T-cell (primary cell): ENCODE data around the gene CEBPZOS. TPM values are rescaled to one million over a fixed set of nuclear protein-coding genes. Genes with fewer than 3 reads are reported as not detected.
"Not testable (repeated sequence)": the region's sequence is repeated elsewhere in the genome, so short reads cannot be mapped to it uniquely, and the experiment has no call there.

Experiments
- ATAC-seq, 4 experiments: fragments of 200-7000 bp in 3 of 4; fragments of 150-1000 bp in 1 of 4; cut with Tn5 transposase; replicated peaks in 1 of 4; 1 replicate in 3 of 4; 2 replicates in 1 of 4; pipeline ENCODE4 v1.10.0; 2021; ENCODE audit warnings: moderate library complexity in 3 of 4, mild to moderate bottlenecking in 2 of 4, moderate number of reproducible peaks in 1 of 4
- CTCF ChIA-PET, 2 donors: fragments of 300-600 bp; sonication (Branson Sonifier 250); formaldehyde crosslinking; loops; one replicate each; lab custom pipeline; 2022; ENCODE audit warnings: antibody characterized with exemption in 2 of 2; lab: Charles Lee
- POLR2A ChIA-PET, 2 donors: fragments of 300-600 bp; sonication (Branson Sonifier 250); formaldehyde crosslinking; loops; one replicate each; lab custom pipeline; 2022; ENCODE audit warnings: antibody characterized with exemption in 2 of 2; lab: Charles Lee
- DNase-seq, 35 experiments: peaks; one replicate each; pipeline versions ENCODE4 v3.0.0 to v3.0.0-alpha.2; 2013 to 2023
- H3K27ac ChIP-seq: one replicate; pipeline ENCODE4 v1.5.1; 2013; ENCODE audit warnings: low read length
- H3K27me3 ChIP-seq, 2 experiments: replicated peaks in 1 of 2; 1 replicate in 1 of 2; 2 replicates in 1 of 2; pipeline versions ENCODE4 v1.6.1 to v1.7.0; 2013; ENCODE audit warnings: low read length in 1 of 2, mixed read lengths in 1 of 2; ENCODE audit not compliant: control insufficient read depth in 2 of 2, insufficient read depth in 2 of 2; ENCODE audit errors: extremely low read depth in 1 of 2
- H3K36me3 ChIP-seq, 2 donors: 1 replicate in 1 of 2; 2 replicates in 1 of 2; pipeline versions ENCODE4 v1.6.1 to v1.7.0; 2013; ENCODE audit warnings: low read length in 1 of 2; ENCODE audit not compliant: control insufficient read depth in 2 of 2, insufficient read depth in 1 of 2; ENCODE audit errors: extremely low read depth in 1 of 2
- H3K4me1 ChIP-seq, 2 experiments: 1 replicate in 1 of 2; 2 replicates in 1 of 2; pipeline versions ENCODE4 v1.6.1 to v1.7.0; 2013; ENCODE audit warnings: low read length in 2 of 2, mixed read lengths in 1 of 2; ENCODE audit not compliant: insufficient read depth in 2 of 2, control insufficient read depth in 1 of 2; ENCODE audit errors: extremely low read depth in 1 of 2
- H3K4me3 ChIP-seq, 2 donors: 1 replicate in 1 of 2; 2 replicates in 1 of 2; pipeline versions ENCODE4 v1.5.1 to v1.7.0; 2013; ENCODE audit warnings: mild to moderate bottlenecking in 2 of 2, low read length in 1 of 2, moderate library complexity in 1 of 2; ENCODE audit not compliant: control insufficient read depth in 1 of 2; ENCODE audit errors: extremely low read depth in 1 of 2
- H3K9me3 ChIP-seq: 2 replicates; pipeline ENCODE4 v1.7.0; 2013
- H3K27ac Mint-ChIP-seq, 2 donors: one replicate each; pipeline ENCODE4 v1.8.0; 2020 to 2021; ENCODE audit warnings: mild to moderate bottlenecking in 2 of 2, mixed read lengths in 2 of 2
- H3K27me3 Mint-ChIP-seq, 2 donors: one replicate each; pipeline ENCODE4 v1.8.0; 2021 to 2022; ENCODE audit warnings: mixed read lengths in 2 of 2
- H3K36me3 Mint-ChIP-seq: one replicate; pipeline ENCODE4 v1.8.0; 2021; ENCODE audit warnings: mixed read lengths
- H3K4me1 Mint-ChIP-seq, 3 donors: one replicate each; pipeline ENCODE4 v1.8.0; 2020 to 2022; ENCODE audit warnings: mixed read lengths in 3 of 3, mild to moderate bottlenecking in 1 of 3
- H3K4me3 Mint-ChIP-seq, 3 donors: one replicate each; pipeline ENCODE4 v1.8.0; 2020 to 2022; ENCODE audit warnings: mild to moderate bottlenecking in 3 of 3, mixed read lengths in 3 of 3, moderate library complexity in 3 of 3
- H3K9me3 Mint-ChIP-seq, 3 donors: one replicate each; pipeline ENCODE4 v1.8.0; 2020 to 2022; ENCODE audit warnings: mixed read lengths in 3 of 3
- WGBS: methylation state at CpG from one replicate; pipeline ENCODE4 v1.1.5; 2013; ENCODE audit warnings: missing lambda C conversion rate; ENCODE audit not compliant: insufficient coverage; 5-methylcytosine and 5-hydroxymethylcytosine counted together
- total RNA-seq, 35 experiments: library from RNA in 6 of 35; stranded (reverse) in 6 of 35; fragments of 120-200 nt in 1 of 35; gene quantifications; one replicate each; pipeline versions ENCODE4 v1.2.1 to v1.2.4 and lab custom pipeline; 2013 to 2026

CEBPZOS gene
- total RNA-seq, 5 donors from 2014 or later (not counting 1 experiment from before 2014, with no cell fraction given) = 23.9 to 40.1 (median 37.5) TPM

GRCh38 chr2:37206760-37207159 lies 10.5 kb downstream of the CEBPZOS start:
- Mint-ChIP-seq H3K9me3 (peaks cover 24 to 44% (median 25%) of the 10 kb centered on the region in 3 donors), H3K36me3 (peaks cover 93% of the 10 kb centered on the region), H3K4me1 (peaks cover 25 to 32% (median 26%) of the 10 kb centered on the region in 3 donors)
- H3K27me3 Mint-ChIP-seq, DNase-seq, H3K27ac Mint-ChIP-seq, H3K27me3 ChIP-seq, CTCF ChIA-PET, H3K9me3 ChIP-seq, H3K27ac ChIP-seq, ATAC-seq, H3K4me3 Mint-ChIP-seq, H3K4me3 ChIP-seq, POLR2A ChIA-PET, H3K4me1 ChIP-seq: not testable (repeated sequence)
- WGBS = no CpG with 5 or more reads among the region's 2 CpGs
- H3K36me3 ChIP-seq = peaks cover 5 to 81% of the 10 kb centered on the region in 2 donors

- no peaks in the 10 kb centered on the region for H3K27me3 Mint-ChIP-seq
- peaks cover 16 to 34% (median 22%) of the 10 kb centered on the region in 3 donors for H3K9me3 Mint-ChIP-seq
- no peak for ATAC-seq
- H3K27ac Mint-ChIP-seq = no peak overlapping the region
- no peaks in the 10 kb centered on the region for H3K4me1 ChIP-seq
- H3K4me1 Mint-ChIP-seq = peaks cover 17 to 25% (median 18%) of the 10 kb centered on the region in 3 donors
- CTCF ChIA-PET = no interaction called here
- no peak overlapping the region for H3K4me3 ChIP-seq
- H3K4me3 Mint-ChIP-seq = no peak overlapping the region
- POLR2A ChIA-PET = interaction anchor here (0.6 kb wide), 2 partner anchors 18 to 53 kb away, joined by 3 to 5 read pairs; no protein-coding TSS in a partner anchor
- no peak for DNase-seq
- peaks cover 3% of the 10 kb centered on the region for H3K9me3 ChIP-seq
- H3K36me3 ChIP-seq = peaks cover 0 to 91% of the 10 kb centered on the region in 2 donors
- H3K27ac ChIP-seq = no peak overlapping the region
- H3K36me3 Mint-ChIP-seq = peaks cover 74% of the 10 kb centered on the region
- no peaks in the 10 kb centered on the region for H3K27me3 ChIP-seq
Observed at GRCh38 chr2:37211212-37211611, 14.9 kb downstream of the CEBPZOS start.

GRCh38 chr2:37211939-37212338 lies 15.6 kb downstream of the CEBPZOS start:
- no peaks in the 10 kb centered on the region for H3K4me1 ChIP-seq
- no CpG with 5 or more reads among the region's 3 CpGs for WGBS
- no peak overlapping the region for H3K4me3 ChIP-seq
- H3K27me3 Mint-ChIP-seq = no peaks in the 10 kb centered on the region
- no peak overlapping the region for H3K4me3 Mint-ChIP-seq
- no peaks in the 10 kb centered on the region for H3K27me3 ChIP-seq
- DNase-seq (no peak), ATAC-seq (no peak)
- peaks cover 3% of the 10 kb centered on the region for H3K9me3 ChIP-seq
- peaks cover 13 to 21% (median 17%) of the 10 kb centered on the region in 3 donors for H3K4me1 Mint-ChIP-seq
- H3K36me3 Mint-ChIP-seq = peaks cover 71% of the 10 kb centered on the region
- peaks cover 0 to 90% of the 10 kb centered on the region in 2 donors for H3K36me3 ChIP-seq
- peaks cover 12 to 30% (median 22%) of the 10 kb centered on the region in 3 donors for H3K9me3 Mint-ChIP-seq
- H3K27ac ChIP-seq = no peak overlapping the region
- CTCF ChIA-PET = no interaction called here
- H3K27ac Mint-ChIP-seq = peak overlapping the region in 1 of 2 donors; percentile 18
- POLR2A ChIA-PET = interaction anchor here in 1 of 2 donors (0.6 kb wide), 1 partner anchor 18 kb away, joined by 5 read pairs; no protein-coding TSS in a partner anchor

GRCh38 chr2:37215250-37215649 lies 19.0 kb downstream of the CEBPZOS start:
- Histone ChIP-seq H3K27me3 (no peaks in the 10 kb centered on the region), H3K9me3 (no peaks in the 10 kb centered on the region), H3K27ac (no peak overlapping the region), H3K4me3 (no peak overlapping the region), H3K36me3 (peaks cover 15 to 74% of the 10 kb centered on the region in 2 donors), H3K4me1 (no peaks in the 10 kb centered on the region)
- ATAC-seq = no peak
- H3K4me1 Mint-ChIP-seq = peaks cover 0 to 11% (median 0%) of the 10 kb centered on the region in 3 donors
- WGBS = no CpG with 5 or more reads among the region's 1 CpG
- H3K27me3 Mint-ChIP-seq = no peaks in the 10 kb centered on the region
- ChIA-PET POLR2A (interaction anchor here in 1 of 2 donors (0.6 kb wide), 1 partner anchor 165 kb away, joined by 5 read pairs; no protein-coding TSS in a partner anchor), CTCF (interaction anchor here in 1 of 2 donors (0.7 kb wide), 2 partner anchors 9 to 75 kb away, joined by 5 read pairs; no protein-coding TSS in a partner anchor)
- no peaks in the 10 kb centered on the region for H3K9me3 Mint-ChIP-seq
- DNase-seq = no peak
- no peak overlapping the region for H3K4me3 Mint-ChIP-seq
- peak overlapping the region; percentile 61 to 74 for H3K27ac Mint-ChIP-seq
- H3K36me3 Mint-ChIP-seq = peaks cover 42% of the 10 kb centered on the region

GRCh38 chr2:37219046-37219445 lies 22.8 kb downstream of the CEBPZOS start:
- no peak for ATAC-seq
- no peak for DNase-seq
- Histone ChIP-seq H3K4me1 (no peaks in the 10 kb centered on the region), H3K27ac (no peak overlapping the region), H3K27me3 (no peaks in the 10 kb centered on the region), H3K9me3 (no peaks in the 10 kb centered on the region), H3K4me3 (no peak overlapping the region), H3K36me3 (peaks cover 18 to 74% of the 10 kb centered on the region in 2 donors)
- CTCF ChIA-PET = no interaction called here
- H3K27ac Mint-ChIP-seq = no peak overlapping the region
- H3K9me3 Mint-ChIP-seq = no peaks in the 10 kb centered on the region
- 100% methylated on average over 2 of the region's 4 CpGs for WGBS
- peaks cover 18 to 28% (median 21%) of the 10 kb centered on the region in 3 donors for H3K4me1 Mint-ChIP-seq
- POLR2A ChIA-PET = no interaction called here
- no peaks in the 10 kb centered on the region for H3K27me3 Mint-ChIP-seq
- H3K36me3 Mint-ChIP-seq = peaks cover 39% of the 10 kb centered on the region
- H3K4me3 Mint-ChIP-seq = no peak overlapping the region

GRCh38 chr2:37223131-37223530 lies 26.8 kb downstream of the CEBPZOS start:
- peaks cover 52% of the 10 kb centered on the region for H3K36me3 Mint-ChIP-seq
- H3K4me3 Mint-ChIP-seq = no peak overlapping the region
- H3K4me1 Mint-ChIP-seq = peaks cover 51 to 60% (median 54%) of the 10 kb centered on the region in 3 donors
- Histone ChIP-seq H3K27me3 (no peaks in the 10 kb centered on the region), H3K27ac (no peak overlapping the region), H3K36me3 (peaks cover 14 to 66% of the 10 kb centered on the region in 2 donors), H3K4me3 (no peak overlapping the region), H3K4me1 (peaks cover 0 to 2% of the 10 kb centered on the region in 2 experiments), H3K9me3 (no peaks in the 10 kb centered on the region)
- ChIA-PET CTCF (interaction anchor here in 1 of 2 donors (0.6 kb wide), 1 partner anchor 1537 kb away, joined by 3 read pairs; no protein-coding TSS in a partner anchor), POLR2A (interaction anchor here (0.6 kb wide), 3 partner anchors 8 to 66 kb away, joined by 3 to 10 read pairs (median 4); partner anchors contain the start of genes CEBPZ (in 1 of the 2), EIF2AK2 (in 1 of the 2) and NDUFAF7 (in 1 of the 2))
- WGBS = 100% methylated on average over 3 of the region's 4 CpGs
- no peaks in the 10 kb centered on the region for H3K9me3 Mint-ChIP-seq
- H3K27me3 Mint-ChIP-seq = no peaks in the 10 kb centered on the region
- ATAC-seq (no peak), DNase-seq (no peak)
- H3K27ac Mint-ChIP-seq = peak overlapping the region; percentile 23 to 70
